GM18873 (cell line): ENCODE data around the gene ZFP82.

ENCODE experiments used
- ATAC-seq: cut with Tn5 transposase; IDR thresholded peaks from one replicate; pipeline ENCODE4 v1.9.1; 2021; ENCODE audit warnings: mild to moderate bottlenecking, moderate library complexity, moderate number of reproducible peaks; ENCODE audit not compliant: unreplicated experiment, low FRiP score

ZFP82 gene

DNA sequence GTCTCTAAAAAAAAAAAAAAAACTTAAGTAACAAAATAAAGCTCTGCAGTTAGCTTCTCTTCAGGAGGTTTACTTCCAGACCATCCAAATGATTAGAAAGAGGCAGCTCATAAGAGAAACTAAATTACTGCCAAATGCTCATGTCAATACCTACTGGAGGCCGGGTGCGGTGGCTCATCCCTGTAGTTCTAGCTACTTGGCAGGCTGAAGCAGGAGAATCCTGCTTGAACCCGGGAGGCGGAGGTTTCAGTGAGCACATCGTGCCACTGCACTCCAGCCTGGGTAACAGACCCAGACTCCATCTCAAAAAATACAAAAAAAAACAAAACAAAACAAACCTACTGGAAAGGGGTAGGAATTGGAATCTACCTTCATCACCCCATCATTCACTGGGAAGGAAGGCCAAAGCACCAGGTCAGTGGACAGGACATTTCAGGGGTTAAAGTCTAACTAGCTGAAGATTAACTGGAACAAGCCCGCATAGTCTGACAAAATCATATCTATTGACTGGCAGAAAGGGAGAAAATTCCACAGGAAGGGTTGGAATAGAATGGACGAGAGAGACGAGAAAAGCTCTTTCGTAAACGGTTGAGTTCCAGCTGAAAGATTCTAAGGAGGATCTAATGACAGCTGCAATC is 40.8 kb downstream of the ZFP82 start:
- no peak for ATAC-seq

DNA sequence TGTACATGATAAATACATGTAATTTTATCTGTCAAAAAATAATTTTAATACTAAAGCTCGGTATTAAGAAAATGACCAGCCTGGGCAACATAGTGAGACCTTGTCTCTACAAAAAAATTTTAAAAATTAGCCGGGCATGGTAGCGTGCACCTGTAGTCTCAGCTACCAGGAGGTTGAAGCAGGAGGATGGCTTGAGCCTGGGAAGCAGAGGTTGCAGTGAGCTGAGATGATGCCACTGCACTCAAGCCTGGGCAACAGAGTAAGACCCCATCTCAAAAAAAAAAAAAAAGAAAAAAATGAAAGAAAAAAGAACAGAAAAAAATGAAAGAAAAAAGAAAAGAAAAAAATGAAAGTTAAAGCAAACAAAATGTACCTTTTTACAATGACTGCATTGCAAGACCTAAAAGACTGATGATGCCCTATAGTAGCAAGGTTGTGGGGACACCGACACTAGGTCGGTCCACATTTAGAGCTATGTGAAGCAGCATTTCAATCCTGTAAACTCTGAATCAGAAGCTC is 44.7 kb downstream of the ZFP82 start:
- no peak for ATAC-seq

DNA sequence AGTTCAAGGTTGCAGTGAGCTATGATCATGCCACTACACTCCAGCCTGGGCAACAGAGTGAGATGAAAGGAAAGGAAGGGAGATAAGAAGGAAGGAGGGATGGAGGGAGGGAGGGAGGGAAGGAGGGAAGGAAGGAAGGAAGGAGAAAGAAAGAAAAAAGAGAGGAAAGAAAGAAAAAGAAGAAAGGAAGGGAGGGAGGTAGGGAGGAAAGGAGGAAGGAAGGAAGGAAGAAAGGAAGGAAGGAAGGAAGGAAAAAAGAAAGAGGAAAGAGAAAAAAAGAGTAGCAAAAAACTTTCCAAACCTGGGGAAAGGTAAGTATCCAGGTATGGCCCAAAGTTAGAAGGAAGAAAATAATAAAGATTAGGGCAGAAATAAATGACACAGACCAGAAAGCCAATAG is 46.6 kb downstream of the ZFP82 start:
- no peak for ATAC-seq

DNA sequence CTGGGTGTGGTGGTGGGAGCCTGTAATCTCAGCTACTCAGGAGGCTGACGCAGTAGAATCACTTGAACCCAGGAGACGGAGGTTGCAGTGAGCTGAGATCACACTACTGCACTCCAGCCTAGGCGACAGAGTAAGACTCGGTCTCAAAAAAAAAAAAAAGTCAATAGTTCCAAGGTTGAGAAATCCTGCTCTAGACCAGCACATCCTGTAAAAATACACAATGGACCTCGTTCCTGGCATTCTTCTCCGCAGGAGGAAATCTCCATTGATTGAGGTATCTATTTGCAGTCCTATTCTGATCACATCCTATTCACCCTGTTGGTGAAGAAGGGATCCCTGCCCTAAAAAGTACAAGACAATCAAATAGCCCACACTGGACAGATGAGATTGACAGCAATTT is 54.6 kb downstream of the ZFP82 start:
- ATAC-seq: no peak
